GM21528 (cell line): ENCODE results near the gene CRACDL.

ENCODE experiments used
- ATAC-seq: cut with Tn5 transposase; IDR thresholded peaks from one replicate; pipeline ENCODE4 v1.9.1; 2021; ENCODE audit warnings: mild to moderate bottlenecking, moderate library complexity; ENCODE audit not compliant: unreplicated experiment, low FRiP score

Gene CRACDL, protein sequence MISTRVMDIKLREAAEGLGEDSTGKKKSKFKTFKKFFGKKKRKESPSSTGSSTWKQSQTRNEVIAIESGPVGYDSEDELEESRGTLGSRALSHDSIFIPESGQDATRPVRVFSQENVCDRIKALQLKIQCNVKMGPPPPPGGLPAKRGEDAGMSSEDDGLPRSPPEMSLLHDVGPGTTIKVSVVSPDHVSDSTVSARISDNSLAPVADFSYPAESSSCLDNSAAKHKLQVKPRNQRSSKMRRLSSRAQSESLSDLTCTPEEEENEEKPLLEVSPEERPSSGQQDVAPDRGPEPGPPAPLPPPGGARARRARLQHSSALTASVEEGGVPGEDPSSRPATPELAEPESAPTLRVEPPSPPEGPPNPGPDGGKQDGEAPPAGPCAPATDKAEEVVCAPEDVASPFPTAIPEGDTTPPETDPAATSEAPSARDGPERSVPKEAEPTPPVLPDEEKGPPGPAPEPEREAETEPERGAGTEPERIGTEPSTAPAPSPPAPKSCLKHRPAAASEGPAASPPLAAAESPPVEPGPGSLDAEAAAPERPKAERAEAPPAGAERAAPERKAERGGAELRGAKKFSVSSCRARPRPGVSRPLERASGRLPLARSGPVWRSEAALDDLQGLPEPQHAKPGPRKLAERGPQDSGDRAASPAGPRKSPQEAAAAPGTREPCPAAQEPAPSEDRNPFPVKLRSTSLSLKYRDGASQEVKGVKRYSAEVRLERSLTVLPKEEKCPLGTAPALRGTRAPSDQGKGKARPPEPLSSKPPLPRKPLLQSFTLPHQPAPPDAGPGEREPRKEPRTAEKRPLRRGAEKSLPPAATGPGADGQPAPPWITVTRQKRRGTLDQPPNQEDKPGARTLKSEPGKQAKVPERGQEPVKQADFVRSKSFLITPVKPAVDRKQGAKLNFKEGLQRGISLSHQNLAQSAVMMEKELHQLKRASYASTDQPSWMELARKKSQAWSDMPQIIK

GRCh38 chr2:98935777-98936352 is at the start of gene CRACDL:
Gene CRACDL, minus strand, starts transcription at chr2:98936225. Its CDS starts 89,425 bp downstream, at chr2:98846800.
- ATAC-seq = no peak

GRCh38 chr2:98975611-98976010 is 39.6 kb upstream of the CRACDL start:
- no peak for ATAC-seq

GRCh38 chr2:98972582-98973167 is 36.6 kb upstream of the CRACDL start:
- no peak for ATAC-seq

DNA sequence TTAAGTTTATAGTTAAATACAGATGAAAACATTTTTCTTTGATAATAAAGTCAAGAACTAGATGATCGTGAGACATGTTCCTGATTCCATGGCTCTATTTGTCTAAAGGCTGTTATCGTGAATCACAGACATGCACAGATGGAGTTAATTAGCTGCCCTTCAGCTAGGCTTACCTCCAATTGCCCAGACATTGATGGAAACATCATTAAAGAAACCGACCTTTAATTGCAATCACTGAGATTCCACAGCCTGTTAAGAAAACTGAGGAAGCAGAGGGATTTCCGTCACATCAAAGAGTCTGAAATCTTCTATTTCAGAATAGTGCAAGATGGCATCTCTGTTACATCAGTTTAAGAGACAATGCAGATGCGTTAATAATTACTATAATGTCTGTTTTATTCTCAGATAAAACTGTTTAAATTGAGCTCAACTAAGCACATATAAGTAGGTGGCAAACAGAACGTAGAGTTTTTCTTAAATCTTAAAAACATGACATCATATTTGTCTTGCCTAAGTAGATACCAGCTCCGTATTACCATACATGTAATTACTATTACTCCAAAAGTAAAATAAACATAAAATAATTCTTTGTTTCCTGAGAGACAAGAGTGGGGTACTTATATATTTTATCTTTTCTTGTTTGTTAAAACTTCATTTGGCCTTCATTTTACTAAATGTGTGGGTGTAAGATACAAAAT is 23.9 kb upstream of the CRACDL start:
- ATAC-seq = no peak

- ATAC-seq = no peak
Observed at GRCh38 chr2:98952966-98953365, 16.9 kb upstream of the CRACDL start.

GRCh38 chr2:98948956-98949739 is 13.1 kb upstream of the CRACDL start:
- ATAC-seq = no peak

DNA sequence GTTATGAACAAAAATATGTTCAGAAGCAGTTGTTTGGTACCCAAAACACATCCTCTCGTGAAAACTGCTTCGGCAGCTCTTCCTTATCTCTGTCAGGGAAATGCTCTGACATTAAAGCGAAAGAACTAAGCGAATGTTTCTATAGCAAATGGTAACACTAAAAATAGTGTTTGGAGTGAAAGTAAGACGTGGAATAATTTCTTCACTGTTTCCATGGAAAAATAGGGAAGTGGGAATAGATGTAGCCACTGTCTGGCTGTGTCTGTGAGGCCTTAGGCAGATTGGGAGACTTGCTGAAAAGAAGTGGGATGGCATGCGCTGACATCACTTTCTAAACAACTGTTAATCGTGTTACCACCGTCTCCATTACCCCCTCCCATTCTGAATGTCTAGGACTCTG is 11.5 kb upstream of the CRACDL start:
- no peak for ATAC-seq

DNA sequence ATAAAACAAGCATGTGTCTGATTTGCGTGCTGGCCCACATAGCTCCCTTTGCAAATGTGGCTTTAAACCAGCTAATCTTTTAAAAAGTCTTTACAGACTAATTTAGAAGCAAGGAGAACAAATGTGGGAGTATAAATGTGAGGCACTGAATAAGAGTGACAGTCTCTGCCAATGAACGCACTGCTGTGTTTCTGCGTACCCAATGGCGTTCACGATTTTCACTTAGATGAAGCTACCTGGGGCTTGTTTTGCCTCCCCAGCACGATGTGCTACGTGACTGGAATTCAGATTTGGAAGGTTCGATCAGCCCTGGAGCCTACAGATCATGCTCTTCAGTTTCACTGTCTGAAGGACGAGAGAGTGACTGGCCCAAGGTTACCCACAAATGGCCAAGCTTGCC is 10.8 kb upstream of the CRACDL start:
- ATAC-seq = no peak

DNA sequence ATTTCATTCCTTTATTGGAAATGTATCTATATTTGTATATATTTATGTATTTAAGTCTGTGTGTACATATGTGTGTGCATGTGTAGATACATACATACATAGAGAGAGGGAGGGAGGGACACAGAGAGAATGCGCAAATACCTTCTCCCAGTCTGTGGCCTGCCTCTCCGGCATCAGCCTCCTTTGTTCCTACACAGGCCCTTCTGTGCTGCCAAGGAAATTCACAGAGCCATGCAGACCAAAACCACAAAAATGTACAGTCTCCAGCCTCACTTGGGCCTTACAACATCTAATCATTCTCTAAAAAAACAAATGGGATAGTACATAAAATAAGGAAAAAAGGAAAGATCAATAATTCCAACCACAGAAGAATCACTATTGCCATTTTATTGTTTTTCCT is 8.8 kb upstream of the CRACDL start:
- ATAC-seq = no peak

DNA sequence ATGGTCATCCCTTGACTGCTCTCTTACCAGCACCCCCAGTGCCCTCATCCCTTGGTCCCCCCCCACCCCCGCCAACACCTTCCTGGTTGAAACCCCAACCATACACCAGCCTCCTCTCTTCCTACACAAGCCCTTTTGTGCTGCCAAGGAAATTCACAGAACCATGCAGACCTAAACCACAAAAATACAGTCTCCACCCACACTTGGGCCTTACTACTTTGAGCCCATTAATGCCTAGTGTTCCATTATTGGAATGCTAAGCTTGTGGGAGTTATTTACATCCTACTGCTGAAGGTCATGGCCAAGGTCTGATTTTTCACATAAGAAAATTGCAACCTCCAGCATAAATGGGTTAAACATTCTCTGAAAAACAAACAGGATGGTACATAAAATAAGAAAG is 4.1 kb upstream of the CRACDL start:
- no peak for ATAC-seq

GRCh38 chr2:98937906-98938305 is 1.9 kb upstream of the CRACDL start:
- ATAC-seq = no peak

DNA sequence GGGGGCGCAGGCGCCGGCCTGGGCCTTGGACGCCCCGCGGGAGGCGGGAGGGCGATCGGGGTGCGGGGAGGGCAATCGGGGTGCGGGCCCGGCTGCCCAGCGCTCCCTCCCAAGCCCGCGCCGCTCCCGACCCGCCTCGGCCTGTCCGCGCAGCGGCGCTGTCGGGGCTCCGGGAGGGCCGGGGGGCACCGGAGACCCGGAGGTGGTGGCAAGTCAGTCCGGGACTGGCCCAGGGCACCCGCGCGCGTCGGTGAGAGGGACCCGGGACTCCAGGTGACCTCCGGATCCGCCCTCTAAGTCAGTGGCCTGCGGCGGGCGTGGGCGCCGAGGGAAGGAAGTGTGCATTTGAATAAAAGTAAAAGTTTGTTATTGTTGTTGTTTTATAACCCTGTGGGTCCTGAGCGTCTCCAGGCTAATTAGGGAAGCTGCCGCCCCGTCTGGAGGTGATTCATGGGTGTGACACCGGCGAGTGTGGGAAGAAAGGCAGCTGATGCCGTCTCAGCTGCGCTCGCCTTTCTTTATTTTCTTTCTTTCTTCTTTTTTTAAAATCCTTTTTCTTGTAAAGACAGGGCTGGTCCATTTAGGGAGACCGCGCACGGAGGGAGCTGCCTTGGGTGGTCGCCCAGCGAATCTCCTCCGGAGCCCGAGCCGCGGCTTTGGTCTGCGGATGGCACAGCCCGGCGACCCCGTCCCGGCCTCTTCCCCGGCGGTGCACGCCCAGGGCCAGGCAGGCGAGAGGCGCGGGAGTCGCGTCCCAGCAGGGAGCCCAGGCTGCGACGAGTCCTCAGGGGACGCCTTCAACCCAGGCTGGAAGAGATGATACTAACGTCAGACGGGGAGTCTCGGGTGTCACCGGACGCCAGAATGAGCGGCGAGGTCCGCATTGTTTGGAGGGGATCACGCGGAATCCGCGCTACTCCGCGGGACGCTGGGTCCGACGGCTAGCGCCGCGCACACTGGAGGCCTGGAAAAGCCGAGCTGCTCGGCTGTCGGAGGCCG is 627 bp upstream of the CRACDL start:
- no peak for ATAC-seq

GRCh38 chr2:98935111-98935770 is 784 bp downstream of the CRACDL start:
- no peak for ATAC-seq

- ATAC-seq = no peak
Observed at GRCh38 chr2:98932778-98933343, 3.2 kb downstream of the CRACDL start.

GRCh38 chr2:98932164-98932563 is 3.9 kb downstream of the CRACDL start:
- ATAC-seq = no peak

- ATAC-seq = no peak
Observed at GRCh38 chr2:98931596-98931995, 4.4 kb downstream of the CRACDL start.

DNA sequence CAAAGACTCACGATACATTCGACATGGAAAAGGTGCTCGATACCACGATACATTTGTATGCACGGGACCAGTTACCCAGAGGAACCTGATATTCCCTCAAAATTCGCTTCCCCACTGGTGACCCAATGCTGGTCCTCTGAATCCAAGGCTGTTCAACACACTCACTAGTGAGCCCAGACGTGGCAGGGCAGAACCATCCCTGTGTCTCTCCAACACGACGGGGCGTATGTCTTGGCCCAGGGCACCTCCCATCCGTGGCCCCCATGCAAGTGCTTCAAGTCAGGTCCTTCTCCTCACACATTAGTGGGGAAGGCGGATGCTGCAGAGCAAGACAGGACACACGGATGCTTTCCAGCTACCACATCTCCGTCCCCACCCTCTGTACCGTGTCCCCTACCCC is 6.1 kb downstream of the CRACDL start:
- no peak for ATAC-seq
